ENCODE measurements around the gene ISM1.

- TF ChIP-seq POLR2A (IDR thresholded peaks at IDR 0.05) (no peak), POLR2AphosphoS5 (IDR thresholded peaks at IDR 0.05) (no peak)
These were observed 128.1 kb downstream of the ISM1 start for GRCh38 chr20:13349235-13349604.
